T-helper 17 cell (primary cell): ENCODE results near the gene YEATS2. TPM values are rescaled to one million over a fixed set of nuclear protein-coding genes. Genes with fewer than 3 reads are reported as not detected.
A peak's percentile ranks its signal among the peaks of the same experiment; 100 is the strongest.
"Not testable (repeated sequence)": the region's sequence is repeated elsewhere in the genome, so short reads cannot be mapped to it uniquely, and the experiment has no call there.

Source experiments
- ATAC-seq: fragments of 150-1000 bp; cut with Tn5 transposase; 2 replicates; pipeline ENCODE4 v1.10.0; 2021; ENCODE audit warnings: mild to moderate bottlenecking, moderate library complexity
- DNase-seq, 3 donors: peaks; one replicate each; pipeline versions ENCODE4 v3.0.0 to v3.0.0-alpha.2; 2020 to 2021
- H3K9me3 ChIP-seq: one replicate; pipeline ENCODE4 v1.7.0; 2013; ENCODE audit warnings: low read length, mild to moderate bottlenecking; ENCODE audit not compliant: control insufficient read depth, poor library complexity, severe bottlenecking
- H3K27ac Mint-ChIP-seq: one replicate; pipeline ENCODE4 v1.8.0; 2022; ENCODE audit warnings: mild to moderate bottlenecking, moderate library complexity, mixed read lengths
- H3K27me3 Mint-ChIP-seq: one replicate; pipeline ENCODE4 v1.8.0; 2022; ENCODE audit warnings: mixed read lengths
- H3K36me3 Mint-ChIP-seq: one replicate; pipeline ENCODE4 v1.8.0; 2022; ENCODE audit warnings: low read depth, mixed read lengths
- H3K4me1 Mint-ChIP-seq: one replicate; pipeline ENCODE4 v1.8.0; 2022; ENCODE audit warnings: mild to moderate bottlenecking, mixed read lengths
- H3K4me3 Mint-ChIP-seq: one replicate; pipeline ENCODE4 v1.8.0; 2022; ENCODE audit warnings: mild to moderate bottlenecking, moderate library complexity, mixed read lengths
- total RNA-seq, 4 donors: library from RNA in 2 of 4; stranded (reverse) in 2 of 4; gene quantifications; one replicate each; pipeline ENCODE4 v1.2.3 and lab custom pipeline; 2022 to 2026

Gene YEATS2
- total RNA-seq, 2 donors from 2014 or later, result 25.3 to 31.1 TPM

- Mint-ChIP-seq H3K4me1 (peaks cover 5% of the 10 kb centered on the region), H3K36me3 (peaks cover 9% of the 10 kb centered on the region), H3K4me3 (no peak overlapping the region), H3K27me3 (no peaks in the 10 kb centered on the region), H3K27ac (no peak overlapping the region)
- ATAC-seq (no peak), DNase-seq (no peak)
- H3K9me3 ChIP-seq, result no peaks in the 10 kb centered on the region
Measured at GRCh38 chr3:183730361-183730760, 32.8 kb downstream of the YEATS2 start.

DNA sequence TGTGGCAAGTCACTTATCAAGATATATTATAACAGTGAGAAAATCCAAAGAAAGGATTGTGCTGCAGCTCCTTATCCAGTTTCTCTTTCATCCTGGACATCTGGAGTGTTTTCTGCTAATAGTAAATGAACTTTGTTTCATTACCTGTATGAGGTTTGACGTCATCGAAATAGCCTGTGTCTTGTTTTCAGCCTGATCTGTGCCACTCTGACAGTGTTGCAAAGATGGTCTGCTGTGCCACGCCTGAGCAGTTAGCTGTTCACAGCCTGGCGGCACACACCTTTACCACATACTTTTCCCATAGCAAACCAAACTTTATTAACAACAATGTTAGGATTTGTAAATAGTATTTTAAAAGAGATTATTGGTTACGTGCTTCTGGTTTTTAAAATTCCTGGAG is 34.0 kb downstream of the YEATS2 start:
- ATAC-seq, result no peak
- Mint-ChIP-seq H3K4me1 (peaks cover 8% of the 10 kb centered on the region), H3K27ac (no peak overlapping the region), H3K27me3 (no peaks in the 10 kb centered on the region), H3K36me3 (peaks cover 12% of the 10 kb centered on the region), H3K4me3 (no peak overlapping the region)
- H3K9me3 ChIP-seq, result no peaks in the 10 kb centered on the region
- DNase-seq, result no peak

- DNase-seq, result no peak
- H3K4me1 Mint-ChIP-seq, result peaks cover 8% of the 10 kb centered on the region
- H3K36me3 Mint-ChIP-seq, result peaks cover 14% of the 10 kb centered on the region
- H3K27ac Mint-ChIP-seq, result no peak overlapping the region
- no peaks in the 10 kb centered on the region for H3K27me3 Mint-ChIP-seq
- ATAC-seq, result no peak
- no peak overlapping the region for H3K4me3 Mint-ChIP-seq
- H3K9me3 ChIP-seq, result no peaks in the 10 kb centered on the region
Measured at GRCh38 chr3:183733553-183733952, 36.0 kb downstream of the YEATS2 start.

DNA sequence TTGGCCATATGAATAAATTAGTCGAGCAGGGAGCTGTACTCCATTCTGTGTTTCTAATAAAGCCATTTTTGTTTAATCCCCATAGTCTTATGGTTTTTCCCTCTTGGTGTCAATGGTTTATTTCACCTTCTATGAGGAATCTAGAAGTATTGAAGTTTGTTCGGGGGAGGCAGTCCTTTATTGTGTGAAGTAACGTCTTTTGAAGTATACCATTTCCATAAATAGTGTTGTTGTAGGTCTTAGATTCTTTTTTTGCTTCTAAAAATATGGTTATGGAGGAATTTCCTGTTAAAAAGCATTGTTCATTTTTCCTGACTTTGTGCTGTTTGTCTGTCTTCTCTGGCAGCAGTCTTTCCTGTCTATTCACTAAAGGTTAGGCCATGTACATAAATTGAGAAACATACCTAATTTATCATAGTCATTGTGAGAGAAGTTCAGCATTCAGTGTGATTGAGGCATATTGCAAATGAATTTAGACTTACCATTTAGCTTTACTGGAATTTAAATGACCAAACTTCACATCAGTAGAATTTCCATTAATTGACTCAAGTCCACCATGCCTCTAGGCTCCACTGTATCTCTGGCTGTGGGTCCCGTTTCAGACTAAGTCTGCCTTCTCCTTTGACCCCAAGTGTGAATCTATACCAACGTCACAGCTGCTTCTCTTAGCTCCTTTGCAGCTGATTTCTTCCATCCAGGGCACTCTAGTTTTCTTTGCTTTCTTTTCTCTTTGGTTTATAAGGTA is 37.3 kb downstream of the YEATS2 start:
- Mint-ChIP-seq H3K4me1 (peaks cover 8% of the 10 kb centered on the region), H3K4me3 (no peak overlapping the region), H3K36me3 (peaks cover 14% of the 10 kb centered on the region), H3K27me3 (no peaks in the 10 kb centered on the region), H3K27ac (peak overlapping the region; percentile 41)
- DNase-seq, result no peak
- no peaks in the 10 kb centered on the region for H3K9me3 ChIP-seq
- no peak for ATAC-seq

- Mint-ChIP-seq H3K36me3 (peaks cover 9% of the 10 kb centered on the region), H3K27ac (no peak overlapping the region), H3K27me3 (no peaks in the 10 kb centered on the region), H3K4me1 (peaks cover 3% of the 10 kb centered on the region), H3K4me3 (no peak overlapping the region)
- no peaks in the 10 kb centered on the region for H3K9me3 ChIP-seq
- no peak for ATAC-seq
- DNase-seq, result no peak
Measured at GRCh38 chr3:183737116-183737515, 39.5 kb downstream of the YEATS2 start.

GRCh38 chr3:183740154-183740553 is 42.6 kb downstream of the YEATS2 start:
- H3K4me1 Mint-ChIP-seq, DNase-seq, H3K27me3 Mint-ChIP-seq, H3K9me3 ChIP-seq, H3K4me3 Mint-ChIP-seq, H3K27ac Mint-ChIP-seq, ATAC-seq: not testable (repeated sequence)
- H3K36me3 Mint-ChIP-seq, result peaks cover 11% of the 10 kb centered on the region

DNA sequence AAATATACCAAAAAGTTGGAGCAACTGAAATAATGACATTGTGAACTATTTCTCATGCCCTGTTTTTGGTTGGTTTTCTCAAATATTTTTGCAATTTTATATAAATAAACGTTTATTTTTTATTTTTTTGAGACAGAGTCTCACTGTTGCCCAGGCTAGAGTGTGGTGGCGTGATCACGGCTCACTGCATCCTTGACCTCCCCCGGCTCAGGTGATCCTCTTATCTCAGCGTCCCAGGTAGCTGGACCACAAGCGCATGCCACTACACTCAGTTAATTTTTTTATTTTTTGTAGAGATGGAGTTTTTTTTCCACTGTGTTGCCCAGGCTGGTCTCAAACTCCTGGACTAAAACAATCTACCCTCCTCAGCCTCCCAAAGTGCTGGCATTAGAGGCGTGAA is 45.6 kb downstream of the YEATS2 start:
- no peaks in the 10 kb centered on the region for H3K9me3 ChIP-seq
- H3K27ac Mint-ChIP-seq, result no peak overlapping the region
- ATAC-seq (no peak), DNase-seq (no peak)
- H3K27me3 Mint-ChIP-seq, result no peaks in the 10 kb centered on the region
- peaks cover 2% of the 10 kb centered on the region for H3K4me1 Mint-ChIP-seq
- H3K36me3 Mint-ChIP-seq, result peaks cover 7% of the 10 kb centered on the region
- no peak overlapping the region for H3K4me3 Mint-ChIP-seq

DNA sequence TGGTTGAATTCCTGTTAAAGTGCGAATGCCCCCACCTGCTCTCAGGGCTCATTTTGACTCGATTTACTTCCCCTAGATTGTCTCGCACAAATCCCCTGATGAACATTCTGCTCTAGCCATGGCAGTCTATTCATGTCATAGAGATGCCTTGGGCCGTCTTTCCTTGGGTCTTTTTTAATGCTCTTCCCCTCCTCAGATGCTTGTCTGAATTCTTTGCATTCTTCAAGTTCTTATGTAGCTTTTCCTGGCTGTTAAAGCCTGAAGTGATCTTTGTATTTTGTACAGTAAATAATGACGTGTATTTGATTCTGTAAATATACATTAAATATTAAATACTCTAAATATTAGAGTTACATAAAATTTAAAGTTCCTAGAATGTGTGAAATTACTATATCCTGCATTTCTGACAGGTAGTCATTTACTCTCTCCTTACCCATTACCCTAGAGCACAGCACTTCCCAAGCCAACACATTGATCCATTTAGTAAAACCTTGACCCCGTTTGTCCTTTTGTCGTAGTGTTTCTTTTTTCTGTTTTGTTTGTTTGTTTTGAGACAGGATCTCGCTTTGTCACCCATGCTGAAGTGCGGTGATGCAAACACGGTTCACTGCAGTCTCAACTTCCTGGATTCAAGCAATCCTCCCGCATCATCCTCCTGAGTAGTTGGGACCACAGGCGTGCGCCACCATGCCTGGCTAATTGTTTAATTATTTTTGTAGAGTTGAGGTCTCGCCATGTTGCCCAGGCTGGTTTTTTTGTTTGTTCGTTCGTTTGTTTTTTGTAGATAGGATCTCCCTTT is 47.9 kb downstream of the YEATS2 start:
- ATAC-seq, result no peak
- H3K27ac Mint-ChIP-seq, result no peak overlapping the region
- DNase-seq, result no peak
- H3K27me3 Mint-ChIP-seq, result no peaks in the 10 kb centered on the region
- peaks cover 2% of the 10 kb centered on the region for H3K4me1 Mint-ChIP-seq
- H3K4me3 Mint-ChIP-seq, result no peak overlapping the region
- peaks cover 10% of the 10 kb centered on the region for H3K36me3 Mint-ChIP-seq
- H3K9me3 ChIP-seq, result no peaks in the 10 kb centered on the region

DNA sequence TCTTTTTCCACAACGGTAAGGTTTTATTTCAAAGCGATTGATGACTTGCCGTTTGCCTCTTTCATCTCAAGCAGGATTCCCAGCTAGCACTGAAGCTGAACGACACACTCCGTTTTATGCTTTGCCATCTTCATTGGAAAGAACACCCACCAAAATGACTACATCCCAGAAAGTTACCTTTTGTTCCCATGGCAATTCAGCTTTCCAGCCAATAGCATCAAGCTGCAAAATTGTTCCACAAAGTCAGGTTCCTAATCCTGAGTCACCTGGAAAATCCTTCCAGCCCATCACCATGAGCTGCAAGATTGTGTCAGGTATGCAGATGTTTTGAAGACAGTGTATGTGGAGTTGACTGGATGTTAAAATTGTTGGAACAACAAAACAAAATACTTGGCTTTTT is 56.5 kb downstream of the YEATS2 start:
- peaks cover 7% of the 10 kb centered on the region for H3K36me3 Mint-ChIP-seq
- H3K27ac Mint-ChIP-seq, result no peak overlapping the region

GRCh38 chr3:183762304-183762703 is 64.7 kb downstream of the YEATS2 start:
- ATAC-seq, result no peak
- Mint-ChIP-seq H3K4me3 (no peak overlapping the region), H3K27me3 (no peaks in the 10 kb centered on the region), H3K4me1 (peaks cover 12% of the 10 kb centered on the region), H3K27ac (peak overlapping the region; percentile 41), H3K36me3 (peaks cover 4% of the 10 kb centered on the region)
- H3K9me3 ChIP-seq, result no peaks in the 10 kb centered on the region
- no peak for DNase-seq

More for the DNA sequence above, 56.5 kb downstream of the YEATS2 start:
- Mint-ChIP-seq H3K27me3 (no peaks in the 10 kb centered on the region), H3K4me3 (no peak overlapping the region), H3K4me1 (peaks cover 2% of the 10 kb centered on the region)
- ATAC-seq (no peak), DNase-seq (no peak)
- no peaks in the 10 kb centered on the region for H3K9me3 ChIP-seq

GRCh38 chr3:183764847-183765731 is 67.5 kb downstream of the YEATS2 start:
- no peaks in the 10 kb centered on the region for H3K9me3 ChIP-seq
- Mint-ChIP-seq H3K27ac (peak overlapping the region; percentile 87), H3K36me3 (peaks cover 2% of the 10 kb centered on the region), H3K27me3 (no peaks in the 10 kb centered on the region), H3K4me3 (no peak overlapping the region), H3K4me1 (peaks cover 12% of the 10 kb centered on the region)
- ATAC-seq, result peak; percentile 62
- no peak for DNase-seq

DNA sequence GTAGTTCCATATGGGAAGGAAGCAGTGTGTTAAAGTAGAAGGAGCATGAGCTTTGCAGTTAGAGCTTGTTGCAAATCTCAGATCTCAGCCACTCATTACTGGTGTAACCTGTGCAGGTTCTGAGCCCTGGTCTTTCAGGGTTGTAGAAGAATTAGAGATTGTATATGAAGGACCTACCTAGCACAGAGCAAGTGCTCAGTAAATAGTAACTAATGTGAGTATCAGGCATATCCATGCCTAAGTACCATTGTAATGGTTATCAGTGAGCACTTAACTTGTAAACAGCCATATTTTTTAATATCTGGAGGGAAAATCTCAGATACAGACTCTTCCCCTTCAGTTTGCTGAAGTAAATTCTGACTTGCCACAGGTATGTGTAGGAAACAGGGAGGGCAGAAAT is 68.5 kb downstream of the YEATS2 start:
- no peaks in the 10 kb centered on the region for H3K9me3 ChIP-seq
- Mint-ChIP-seq H3K27ac (peak overlapping the region; percentile 87), H3K27me3 (no peaks in the 10 kb centered on the region), H3K36me3 (peaks cover 2% of the 10 kb centered on the region), H3K4me3 (no peak overlapping the region), H3K4me1 (peaks cover 12% of the 10 kb centered on the region)
- DNase-seq (no peak), ATAC-seq (no peak)
